Neuronal stem cell (in vitro differentiated cells): Measurements from ENCODE around the gene PROX1.

Source experiments
- DNase-seq: peaks from one replicate; pipeline ENCODE4 v3.0.0-alpha.2; 2013; ENCODE audit warnings: low spot score
- H2AFZ ChIP-seq: one replicate; pipeline ENCODE4 v1.6.1; 2013; ENCODE audit warnings: mild to moderate bottlenecking, low read length, inconsistent platforms
- H2AK5ac ChIP-seq: 2 replicates; pipeline ENCODE4 v1.6.1; 2013; ENCODE audit warnings: low read depth, mild to moderate bottlenecking, inconsistent platforms, low read length, moderate library complexity, mixed read lengths
- H2BK120ac ChIP-seq: 2 replicates; pipeline ENCODE4 v1.6.1; 2013; ENCODE audit warnings: low read depth, mild to moderate bottlenecking, inconsistent platforms, low read length, moderate library complexity, mixed read lengths
- H2BK12ac ChIP-seq: one replicate; pipeline ENCODE4 v1.6.1; 2013; ENCODE audit warnings: low read length, inconsistent platforms
- H2BK15ac ChIP-seq: 2 replicates; pipeline ENCODE4 v1.6.1; 2013; ENCODE audit warnings: mild to moderate bottlenecking, low read length, inconsistent platforms, mixed read lengths
- H2BK5ac ChIP-seq: one replicate; pipeline ENCODE4 v1.6.1; 2013; ENCODE audit warnings: inconsistent platforms, mild to moderate bottlenecking, low read length, moderate library complexity
- H3K14ac ChIP-seq: one replicate; pipeline ENCODE4 v1.6.1; 2013; ENCODE audit warnings: low read length, inconsistent platforms
- H3K18ac ChIP-seq: 2 replicates; pipeline ENCODE4 v1.6.1; 2013; ENCODE audit warnings: low read length, inconsistent platforms
- H3K23ac ChIP-seq: 2 replicates; pipeline ENCODE4 v1.6.1; 2013; ENCODE audit warnings: low read depth, mild to moderate bottlenecking, mixed read lengths, low read length, inconsistent platforms; ENCODE audit not compliant: poor library complexity
- H3K27ac ChIP-seq: replicated peaks from 3 replicates; pipeline ENCODE4 v1.5.1; 2013; ENCODE audit warnings: low read length, inconsistent platforms
- H3K27me3 ChIP-seq, 3 experiments: 2 replicates each; pipeline ENCODE4 v1.6.1; 2013; ENCODE audit warnings: low read length in 3 of 3, mild to moderate bottlenecking in 2 of 3, inconsistent platforms in 1 of 3, low read depth in 1 of 3, mixed read lengths in 1 of 3, moderate library complexity in 1 of 3; ENCODE audit not compliant: control insufficient read depth in 3 of 3, insufficient read depth in 3 of 3
- H3K36me3 ChIP-seq, 2 donors: replicated peaks in 1 of 2; 2 replicates each; pipeline ENCODE4 v1.6.1; 2013; ENCODE audit warnings: low read length in 2 of 2; ENCODE audit not compliant: control insufficient read depth in 2 of 2, insufficient read depth in 2 of 2
- H3K4ac ChIP-seq: 2 replicates; pipeline ENCODE4 v1.6.1; 2013; ENCODE audit warnings: inconsistent platforms, mild to moderate bottlenecking, low read length, moderate library complexity
- H3K4me1 ChIP-seq, 2 donors: 1 replicate in 1 of 2; 2 replicates in 1 of 2; pipeline ENCODE4 v1.6.1; 2013; ENCODE audit warnings: low read length in 2 of 2, low read depth in 1 of 2; ENCODE audit not compliant: control insufficient read depth in 2 of 2, insufficient read depth in 1 of 2
- H3K4me2 ChIP-seq: one replicate; pipeline ENCODE4 v1.6.1; 2013; ENCODE audit warnings: mild to moderate bottlenecking, low read length, inconsistent platforms; ENCODE audit not compliant: insufficient read depth, poor library complexity, severe bottlenecking
- H3K4me3 ChIP-seq, 2 donors: 2 replicates each; pipeline ENCODE4 v1.5.1; 2013; ENCODE audit warnings: low read length in 2 of 2, mild to moderate bottlenecking in 2 of 2, inconsistent platforms in 1 of 2, moderate library complexity in 1 of 2
- H3K79me1 ChIP-seq: one replicate; pipeline ENCODE4 v1.6.1; 2013; ENCODE audit warnings: low read depth, mild to moderate bottlenecking, inconsistent platforms, low read length, moderate library complexity
- H3K9ac ChIP-seq: one replicate; pipeline ENCODE4 v1.6.1; 2013; ENCODE audit warnings: mild to moderate bottlenecking, low read depth, low read length, inconsistent platforms; ENCODE audit not compliant: poor library complexity
- H3K9me3 ChIP-seq, 2 donors: replicated peaks in 1 of 2; 2 replicates each; pipeline versions ENCODE3 to v1.6.1; 2013; ENCODE audit warnings: low read length in 2 of 2, mild to moderate bottlenecking in 2 of 2, inconsistent platforms in 1 of 2, low read depth in 1 of 2, mixed read lengths in 1 of 2, moderate library complexity in 1 of 2; ENCODE audit not compliant: control insufficient read depth in 2 of 2, insufficient read depth in 1 of 2
- H4K8ac ChIP-seq: one replicate; pipeline ENCODE4 v1.6.1; 2013; ENCODE audit warnings: low read depth, mild to moderate bottlenecking, inconsistent platforms, low read length, moderate library complexity
- H4K91ac ChIP-seq: one replicate; pipeline ENCODE4 v1.6.1; 2013; ENCODE audit warnings: low read length, low read depth, mild to moderate bottlenecking, inconsistent platforms; ENCODE audit not compliant: poor library complexity
- WGBS, 2 donors: extraction: QIAGEN DNeasy Blood & Tissue Kit; methylation state at CpG; one replicate each; pipeline ENCODE4 v1.1.7; 2013; ENCODE audit warnings: missing lambda C conversion rate in 2 of 2, mixed read lengths in 1 of 2; ENCODE audit not compliant: insufficient read length in 2 of 2, insufficient replicate concordance in 1 of 2; ENCODE audit errors: extremely low coverage in 2 of 2; 5-methylcytosine and 5-hydroxymethylcytosine counted together

PROX1 gene

GRCh38 chr1:214004014-214004413, 16.2 kb downstream of the PROX1 start:
- Histone ChIP-seq H3K14ac (no peak overlapping the region), H2AFZ (no peak overlapping the region), H2BK120ac (no peak overlapping the region), H3K9ac (no peak overlapping the region), H2BK5ac (no peak overlapping the region), H3K79me1 (no peaks in the 10 kb centered on the region), H3K4ac (no peak overlapping the region), H2BK12ac (no peak overlapping the region), H3K4me2 (no peak overlapping the region), H3K27ac (no peak overlapping the region), H3K23ac (no peak overlapping the region), H3K36me3 (peaks cover 0 to 17% of the 10 kb centered on the region in 2 donors), H2BK15ac (no peak overlapping the region), H2AK5ac (no peak overlapping the region), H3K27me3 (no peaks in the 10 kb centered on the region), H3K9me3 (peaks cover 3 to 8% of the 10 kb centered on the region in 2 donors), H3K4me3 (no peak overlapping the region), H4K8ac (no peak overlapping the region), H3K18ac (no peak overlapping the region), H3K4me1 (peaks cover 9 to 19% of the 10 kb centered on the region in 2 donors), H4K91ac (no peak overlapping the region)
- WGBS, 2 donors = no CpG with 5 or more reads among the region's 2 CpGs
- DNase-seq = no peak

GRCh38 chr1:214004795-214005194, 17.0 kb downstream of the PROX1 start:
- H3K18ac ChIP-seq = no peak overlapping the region
- H3K27me3 ChIP-seq = no peaks in the 10 kb centered on the region
- no peak overlapping the region for H3K27ac ChIP-seq
- H2AFZ ChIP-seq = no peak overlapping the region
- H3K23ac ChIP-seq = no peak overlapping the region
- H3K79me1 ChIP-seq = no peaks in the 10 kb centered on the region
- peaks cover 3 to 8% of the 10 kb centered on the region in 2 donors for H3K9me3 ChIP-seq
- DNase-seq = no peak
- peaks cover 0 to 15% of the 10 kb centered on the region in 2 donors for H3K36me3 ChIP-seq
- no peak overlapping the region for H2BK12ac ChIP-seq
- no peak overlapping the region for H3K4ac ChIP-seq
- no peak overlapping the region for H3K4me3 ChIP-seq
- no peak overlapping the region for H2BK5ac ChIP-seq
- no CpG with 5 or more reads among the region's 4 CpGs for WGBS, 2 donors
- H3K4me1 ChIP-seq = peaks cover 10 to 27% of the 10 kb centered on the region in 2 donors
- H2BK120ac ChIP-seq = no peak overlapping the region
- H4K8ac ChIP-seq = no peak overlapping the region
- no peak overlapping the region for H3K14ac ChIP-seq
- no peak overlapping the region for H3K9ac ChIP-seq
- no peak overlapping the region for H2AK5ac ChIP-seq
- no peak overlapping the region for H4K91ac ChIP-seq
- no peak overlapping the region for H2BK15ac ChIP-seq
- H3K4me2 ChIP-seq = no peak overlapping the region

- H3K23ac ChIP-seq = no peak overlapping the region
- no peak overlapping the region for H3K9ac ChIP-seq
- H2BK120ac ChIP-seq = no peak overlapping the region
- DNase-seq = no peak
- no peak overlapping the region for H2BK5ac ChIP-seq
- H4K91ac ChIP-seq = no peak overlapping the region
- H3K9me3 ChIP-seq = peaks cover 3 to 8% of the 10 kb centered on the region in 2 donors
- no peak overlapping the region for H2BK15ac ChIP-seq
- H3K27me3 ChIP-seq = no peaks in the 10 kb centered on the region
- no peak overlapping the region for H2BK12ac ChIP-seq
- H3K79me1 ChIP-seq = no peaks in the 10 kb centered on the region
- peaks cover 0 to 18% of the 10 kb centered on the region in 2 donors for H3K36me3 ChIP-seq
- H2AFZ ChIP-seq = no peak overlapping the region
- no peak overlapping the region for H2AK5ac ChIP-seq
- no peak overlapping the region for H3K27ac ChIP-seq
- H4K8ac ChIP-seq = no peak overlapping the region
- no peak overlapping the region for H3K18ac ChIP-seq
- no CpG with 5 or more reads among the region's 3 CpGs for WGBS, 2 donors
- no peak overlapping the region for H3K14ac ChIP-seq
- no peak overlapping the region for H3K4me3 ChIP-seq
- H3K4ac ChIP-seq = no peak overlapping the region
- peaks cover 10 to 30% of the 10 kb centered on the region in 2 donors for H3K4me1 ChIP-seq
- H3K4me2 ChIP-seq = no peak overlapping the region
Observed at GRCh38 chr1:214005708-214006107, 17.9 kb downstream of the PROX1 start.

- no peak overlapping the region for H4K91ac ChIP-seq
- H3K18ac ChIP-seq = no peak overlapping the region
- no peak overlapping the region for H3K4me3 ChIP-seq
- H3K4me1 ChIP-seq = peaks cover 10 to 25% of the 10 kb centered on the region in 2 donors
- H3K4ac ChIP-seq = no peak overlapping the region
- no peaks in the 10 kb centered on the region for H3K79me1 ChIP-seq
- H3K27ac ChIP-seq = no peak overlapping the region
- H2BK5ac ChIP-seq = no peak overlapping the region
- H3K27me3 ChIP-seq = no peaks in the 10 kb centered on the region
- peaks cover 3 to 8% of the 10 kb centered on the region in 2 donors for H3K9me3 ChIP-seq
- H2BK12ac ChIP-seq = no peak overlapping the region
- no peak overlapping the region for H3K9ac ChIP-seq
- no peak overlapping the region for H3K14ac ChIP-seq
- H3K36me3 ChIP-seq = peaks cover 0 to 29% of the 10 kb centered on the region in 2 donors
- no CpG with 5 or more reads among the region's 3 CpGs for WGBS, 2 donors
- no peak overlapping the region for H2BK15ac ChIP-seq
- no peak overlapping the region for H2AK5ac ChIP-seq
- DNase-seq = no peak
- no peak overlapping the region for H4K8ac ChIP-seq
- no peak overlapping the region for H3K4me2 ChIP-seq
- no peak overlapping the region for H2AFZ ChIP-seq
- H2BK120ac ChIP-seq = no peak overlapping the region
- H3K23ac ChIP-seq = no peak overlapping the region
Observed at GRCh38 chr1:214006845-214007244, 19.1 kb downstream of the PROX1 start.
